Upper lobe of left lung (tissue), 6 donors: Measurements from ENCODE around the gene AP2A2. TPM values are rescaled to one million over a fixed set of nuclear protein-coding genes. Genes with fewer than 3 reads are reported as not detected.

Source experiments
- ATAC-seq, 2 donors: fragments of 200-7000 bp; cut with Tn5 transposase; one replicate each; pipeline ENCODE4 v1.9.1; 2022; ENCODE audit warnings: mild to moderate bottlenecking in 2 of 2, moderate library complexity in 2 of 2; ENCODE audit not compliant: low FRiP score in 2 of 2
- DNase-seq, 2 donors: peaks; one replicate each; pipeline ENCODE4 v3.0.0-alpha.2; 2019 to 2020
- H3K27ac ChIP-seq, 4 donors: fragments of 200-600 bp; sonication (generic); one replicate each; pipeline ENCODE4 v1.5.1; 2016 to 2019
- H3K27me3 ChIP-seq, 4 donors: fragments of 200-600 bp; sonication (generic); one replicate each; pipeline ENCODE4 v1.5.1; 2017 to 2019
- H3K36me3 ChIP-seq, 4 donors: fragments of 200-600 bp; sonication (generic); one replicate each; pipeline ENCODE4 v1.5.1; 2016 to 2019
- H3K4me1 ChIP-seq, 4 donors: fragments of 200-600 bp; sonication (generic); one replicate each; pipeline ENCODE4 v1.5.1; 2018 to 2019
- H3K4me3 ChIP-seq, 4 donors: fragments of 200-600 bp; sonication (generic); one replicate each; pipeline ENCODE4 v1.5.1; 2017 to 2019; ENCODE audit warnings: mild to moderate bottlenecking in 2 of 4, moderate library complexity in 1 of 4
- H3K9me3 ChIP-seq, 4 donors: fragments of 200-600 bp; sonication (generic); one replicate each; pipeline ENCODE4 v1.5.1; 2018 to 2019
- EP300 ChIP-seq, 4 donors: sonication (generic); formaldehyde crosslinking; IDR thresholded peaks; one replicate each; pipeline ENCODE4 v1.5.1; 2017; ENCODE audit warnings: antibody characterized with exemption in 4 of 4, control low read depth in 2 of 4
- POLR2A ChIP-seq, 4 donors: fragments of 450-650 bp; IDR thresholded peaks; one replicate each; pipeline ENCODE4 v1.5.1; 2016 to 2017; ENCODE audit warnings: antibody characterized with exemption in 4 of 4, mild to moderate bottlenecking in 2 of 4
- POLR2AphosphoS5 ChIP-seq, 2 donors: sonication (generic); formaldehyde crosslinking; IDR thresholded peaks; one replicate each; pipeline ENCODE4 v1.5.1; 2017; ENCODE audit warnings: antibody characterized with exemption in 2 of 2
- whole genome bisulfite sequencing, 2 donors: methylation state at CpG; one replicate each; pipeline ENCODE4 v1.1.5; 2017 to 2018; 5-methylcytosine and 5-hydroxymethylcytosine counted together
- total RNA-seq, 6 donors: library from RNA; depleted of rRNA in 4 of 6; stranded (reverse); fragments of >200 nt in 4 of 6; gene quantifications; one replicate each; pipeline versions ENCODE4 v1.1.0 to v1.2.1, GENCODE V29; 2016 to 2021
- TF ChIP-seq, protein P1 (sequence below), 6 experiments: fragments of 450-650 bp in 4 of 6; fragments of 200-600 bp in 2 of 6; sonication (generic) in 2 of 6; IDR thresholded peaks; one replicate each; pipeline ENCODE4 v1.5.1; 2016 to 2019; ENCODE audit warnings: antibody characterized with exemption in 6 of 6
- donor health status: DM: no; HTN: no; CAD: no; lungs with moderate emphysema.
- donor health status: DM: no; HTN: yes; CAD: no; lungs with severe emphysema.

The AP2A2 gene
- total RNA-seq, 6 donors from 2014 or later = 55.7 to 273 (median 103) TPM

DNA sequence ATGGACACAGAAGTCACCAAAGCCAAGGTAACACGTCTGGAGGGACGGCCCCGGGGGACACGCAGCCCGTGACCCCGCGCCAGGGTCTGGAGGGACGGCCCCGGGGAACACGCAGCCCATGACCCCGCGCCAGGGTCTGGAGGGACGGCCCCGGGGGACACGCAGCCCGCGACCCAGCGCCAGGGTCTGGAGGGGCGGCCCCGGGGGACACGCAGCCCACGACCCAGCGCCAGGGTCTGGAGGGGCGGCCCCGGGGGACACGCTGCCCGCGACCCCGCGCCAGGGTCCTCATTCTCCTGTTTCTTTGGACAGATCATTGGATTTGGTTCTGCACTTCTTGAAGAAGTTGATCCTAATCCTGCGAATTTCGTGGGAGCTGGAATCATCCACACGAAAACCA lies 83.7 kb downstream of the AP2A2 start:
- 90 to 92% methylated on average over 24 to 25 of the region's 33 CpGs for WGBS, 2 donors
- no peak for ATAC-seq

DNA sequence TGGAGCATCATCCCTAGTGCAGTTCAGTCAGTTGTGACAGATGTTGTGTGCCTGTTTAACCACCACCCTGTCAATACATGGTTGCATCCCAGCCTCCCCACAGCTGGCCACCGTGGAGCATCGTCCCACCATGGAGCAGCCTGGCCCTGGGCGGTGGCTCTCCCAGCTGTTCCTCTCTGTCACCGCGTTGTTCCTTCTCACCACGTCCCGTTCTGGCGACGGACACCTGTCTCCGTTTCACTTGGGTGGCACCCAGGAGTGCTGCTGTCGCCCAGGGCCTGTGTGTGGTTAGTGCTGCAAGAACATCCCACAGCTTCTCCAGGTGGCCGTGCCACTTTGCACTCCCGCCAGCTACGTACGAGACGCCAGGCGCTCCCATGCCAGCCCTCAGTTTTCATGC lies 84.3 kb downstream of the AP2A2 start:
- Histone ChIP-seq H3K4me1 (no peaks in the 10 kb centered on the region), H3K27me3 (no peaks in the 10 kb centered on the region), H3K27ac (no peak overlapping the region), H3K9me3 (no peaks in the 10 kb centered on the region), H3K4me3 (no peak overlapping the region), H3K36me3 (peaks cover 33 to 87% (median 75%) of the 10 kb centered on the region in 4 donors)
- TF ChIP-seq EP300 (IDR thresholded peaks at IDR 0.05) (no peak), POLR2AphosphoS5 (IDR thresholded peaks at IDR 0.05) (no peak), POLR2A (IDR thresholded peaks at IDR 0.05) (no peak)
- TF ChIP-seq, protein P1, sequence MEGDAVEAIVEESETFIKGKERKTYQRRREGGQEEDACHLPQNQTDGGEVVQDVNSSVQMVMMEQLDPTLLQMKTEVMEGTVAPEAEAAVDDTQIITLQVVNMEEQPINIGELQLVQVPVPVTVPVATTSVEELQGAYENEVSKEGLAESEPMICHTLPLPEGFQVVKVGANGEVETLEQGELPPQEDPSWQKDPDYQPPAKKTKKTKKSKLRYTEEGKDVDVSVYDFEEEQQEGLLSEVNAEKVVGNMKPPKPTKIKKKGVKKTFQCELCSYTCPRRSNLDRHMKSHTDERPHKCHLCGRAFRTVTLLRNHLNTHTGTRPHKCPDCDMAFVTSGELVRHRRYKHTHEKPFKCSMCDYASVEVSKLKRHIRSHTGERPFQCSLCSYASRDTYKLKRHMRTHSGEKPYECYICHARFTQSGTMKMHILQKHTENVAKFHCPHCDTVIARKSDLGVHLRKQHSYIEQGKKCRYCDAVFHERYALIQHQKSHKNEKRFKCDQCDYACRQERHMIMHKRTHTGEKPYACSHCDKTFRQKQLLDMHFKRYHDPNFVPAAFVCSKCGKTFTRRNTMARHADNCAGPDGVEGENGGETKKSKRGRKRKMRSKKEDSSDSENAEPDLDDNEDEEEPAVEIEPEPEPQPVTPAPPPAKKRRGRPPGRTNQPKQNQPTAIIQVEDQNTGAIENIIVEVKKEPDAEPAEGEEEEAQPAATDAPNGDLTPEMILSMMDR (IDR thresholded peaks at IDR 0.05) = no peak
- 97 to 98% methylated on average over 16 to 17 of the region's 17 CpGs for WGBS, 2 donors
- ATAC-seq (no peak), DNase-seq (peak in 1 of 2 donors; percentile 71)

More for the DNA sequence above, 83.7 kb downstream of the AP2A2 start:
- Histone ChIP-seq H3K4me3 (no peak overlapping the region), H3K9me3 (no peaks in the 10 kb centered on the region), H3K4me1 (no peaks in the 10 kb centered on the region), H3K27ac (no peak overlapping the region), H3K27me3 (no peaks in the 10 kb centered on the region), H3K36me3 (peaks cover 33 to 93% (median 80%) of the 10 kb centered on the region in 4 donors)
- TF ChIP-seq POLR2AphosphoS5 (IDR thresholded peaks at IDR 0.05) (no peak), EP300 (IDR thresholded peaks at IDR 0.05) (no peak)
- peak in 1 of 2 donors; percentile 55 for DNase-seq

DNA sequence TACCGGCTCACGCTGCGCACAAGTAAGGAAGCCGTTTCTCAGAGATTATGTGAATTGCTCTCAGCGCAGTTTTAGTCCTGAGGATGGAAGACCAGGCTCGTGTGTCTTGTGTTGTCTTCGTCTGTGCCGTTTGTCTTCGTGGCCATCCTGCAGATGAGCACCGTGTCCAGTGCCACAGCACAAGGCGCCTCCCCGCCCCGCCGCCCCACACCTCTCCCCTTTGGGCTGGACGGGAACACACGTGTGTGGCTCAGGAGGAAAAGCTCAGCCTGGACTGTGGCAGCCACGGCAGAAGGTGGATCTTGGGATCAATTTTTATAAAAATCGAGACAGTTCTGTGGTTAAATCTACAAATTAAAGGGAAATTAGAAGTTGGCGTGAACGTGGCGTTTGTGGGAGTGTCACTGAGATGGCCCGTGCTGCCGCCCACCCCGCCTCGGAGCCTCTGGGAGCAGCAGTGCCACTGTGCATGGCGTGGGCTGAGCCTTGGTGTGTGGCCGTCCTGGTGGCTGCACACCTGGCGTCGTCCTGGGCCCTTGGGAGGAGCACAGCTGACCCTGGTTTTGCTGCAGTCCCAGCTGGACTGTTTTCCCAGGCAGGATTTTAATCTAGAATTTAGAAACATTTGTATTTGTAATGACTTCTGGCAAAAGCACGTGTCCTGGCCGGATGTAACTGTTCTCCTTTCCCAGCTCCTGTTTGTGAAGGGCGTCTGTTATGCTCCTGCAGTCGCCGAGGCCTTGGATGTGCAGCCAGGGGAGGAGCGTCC lies 85.1 kb downstream of the AP2A2 start:
- 91 to 92% methylated on average over 31 to 35 of the region's 35 CpGs for WGBS, 2 donors
- Histone ChIP-seq H3K36me3 (peaks cover 27 to 79% (median 68%) of the 10 kb centered on the region in 4 donors), H3K4me3 (no peak overlapping the region), H3K27ac (no peak overlapping the region), H3K9me3 (no peaks in the 10 kb centered on the region), H3K4me1 (no peaks in the 10 kb centered on the region), H3K27me3 (no peaks in the 10 kb centered on the region)
- DNase-seq = peak in 1 of 2 donors; percentile 71
- no peak for ATAC-seq
- TF ChIP-seq, protein P1 (IDR thresholded peaks at IDR 0.05) = no peak
- TF ChIP-seq POLR2A (IDR thresholded peaks at IDR 0.05) (no peak), EP300 (IDR thresholded peaks at IDR 0.05) (no peak), POLR2AphosphoS5 (IDR thresholded peaks at IDR 0.05) (no peak)

DNA sequence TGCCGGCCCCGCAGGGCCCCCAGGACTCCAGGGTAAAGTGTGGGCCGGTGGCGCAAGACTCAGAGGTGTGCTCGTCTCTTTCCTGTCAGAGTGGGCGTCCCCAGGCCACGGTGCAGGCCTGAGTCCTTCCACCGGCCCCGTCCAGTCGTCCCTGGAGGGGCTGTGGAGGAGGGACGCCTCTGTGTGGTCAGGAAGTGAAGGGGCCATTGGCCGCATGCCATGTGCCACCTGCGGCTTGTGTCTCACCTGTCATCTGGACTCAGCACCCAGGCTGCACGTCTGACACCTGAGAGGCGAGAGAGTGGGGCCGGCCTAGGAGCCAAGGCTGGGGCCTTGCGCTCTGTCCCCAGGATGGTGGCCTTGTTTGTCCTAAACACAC lies 85.6 kb downstream of the AP2A2 start:
- Histone ChIP-seq H3K4me3 (no peak overlapping the region), H3K9me3 (no peaks in the 10 kb centered on the region), H3K27ac (no peak overlapping the region), H3K36me3 (peaks cover 27 to 74% (median 63%) of the 10 kb centered on the region in 4 donors), H3K27me3 (no peaks in the 10 kb centered on the region), H3K4me1 (no peaks in the 10 kb centered on the region)
- WGBS, 2 donors = 89 to 93% methylated on average over 3 to 10 of the region's 17 CpGs
- ATAC-seq (no peak), DNase-seq (peak in 1 of 2 donors; percentile 71)
- TF ChIP-seq, protein P1 (IDR thresholded peaks at IDR 0.05) = no peak
- no peak for TF ChIP-seq EP300 (IDR thresholded peaks at IDR 0.05)
- no peak for TF ChIP-seq POLR2AphosphoS5 (IDR thresholded peaks at IDR 0.05)
- no peak for TF ChIP-seq POLR2A (IDR thresholded peaks at IDR 0.05)

DNA sequence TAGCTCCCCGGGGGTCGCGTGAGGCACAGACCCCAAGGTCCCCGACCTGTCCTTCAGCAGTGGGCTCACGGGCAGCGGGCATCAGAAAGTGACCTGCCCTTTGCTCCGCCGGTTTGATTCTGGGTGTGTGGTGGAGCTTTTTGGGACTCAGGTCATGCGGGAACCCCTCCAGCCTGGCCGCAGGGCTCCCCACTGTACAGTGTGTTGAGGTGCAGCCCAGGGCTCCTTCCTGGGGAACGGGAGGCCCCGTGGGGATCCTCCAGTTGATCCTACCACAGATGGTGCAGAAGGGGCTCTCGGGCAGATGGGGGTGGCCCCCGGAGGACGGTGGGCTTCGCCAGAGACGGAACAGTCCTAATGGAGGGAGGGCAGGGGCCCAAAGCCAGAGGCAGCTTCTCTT lies 86.6 kb downstream of the AP2A2 start:
- 98% methylated on average over 13 to 14 of the region's 17 CpGs for WGBS, 2 donors
- TF ChIP-seq, protein P1 (IDR thresholded peaks at IDR 0.05) = no peak
- TF ChIP-seq POLR2A (IDR thresholded peaks at IDR 0.05) = no peak
- TF ChIP-seq EP300 (IDR thresholded peaks at IDR 0.05) = no peak
- no peak for TF ChIP-seq POLR2AphosphoS5 (IDR thresholded peaks at IDR 0.05)
- H3K36me3 ChIP-seq = peaks cover 27 to 64% (median 57%) of the 10 kb centered on the region in 4 donors
- H3K27me3 ChIP-seq = no peaks in the 10 kb centered on the region
- H3K27ac ChIP-seq = no peak overlapping the region
- H3K4me1 ChIP-seq = no peaks in the 10 kb centered on the region
- DNase-seq (peak in 1 of 2 donors; percentile 57), ATAC-seq (no peak)
- H3K9me3 ChIP-seq = no peaks in the 10 kb centered on the region
- no peak overlapping the region for H3K4me3 ChIP-seq
